Subcutaneous adipose tissue (tissue), 4 donors: ENCODE measurements around the gene GRPEL1. TPM values are rescaled to one million over a fixed set of nuclear protein-coding genes. Genes with fewer than 3 reads are reported as not detected.

Source experiments
- CTCF ChIP-seq: fragments of 450-650 bp; IDR thresholded peaks from one replicate; pipeline ENCODE4 v1.5.1; 2016; ENCODE audit warnings: low read depth, mild to moderate bottlenecking, control low read depth, antibody characterized with exemption, moderate library complexity
- total RNA-seq, 4 donors: library from RNA; depleted of rRNA; stranded (reverse); fragments of >200 nt; gene quantifications; one replicate each; pipeline ENCODE4 v1.1.0, GENCODE V29; 2016

Gene GRPEL1
- total RNA-seq, 4 donors from 2014 or later, result 15.0 to 21.4 (median 19.5) TPM

GRCh38 chr4:7087036-7087435 lies 19.2 kb upstream of the GRPEL1 start:
- TF ChIP-seq CTCF, result no peak

GRCh38 chr4:7086384-7086783 lies 18.5 kb upstream of the GRPEL1 start:
- TF ChIP-seq CTCF, result no peak

DNA sequence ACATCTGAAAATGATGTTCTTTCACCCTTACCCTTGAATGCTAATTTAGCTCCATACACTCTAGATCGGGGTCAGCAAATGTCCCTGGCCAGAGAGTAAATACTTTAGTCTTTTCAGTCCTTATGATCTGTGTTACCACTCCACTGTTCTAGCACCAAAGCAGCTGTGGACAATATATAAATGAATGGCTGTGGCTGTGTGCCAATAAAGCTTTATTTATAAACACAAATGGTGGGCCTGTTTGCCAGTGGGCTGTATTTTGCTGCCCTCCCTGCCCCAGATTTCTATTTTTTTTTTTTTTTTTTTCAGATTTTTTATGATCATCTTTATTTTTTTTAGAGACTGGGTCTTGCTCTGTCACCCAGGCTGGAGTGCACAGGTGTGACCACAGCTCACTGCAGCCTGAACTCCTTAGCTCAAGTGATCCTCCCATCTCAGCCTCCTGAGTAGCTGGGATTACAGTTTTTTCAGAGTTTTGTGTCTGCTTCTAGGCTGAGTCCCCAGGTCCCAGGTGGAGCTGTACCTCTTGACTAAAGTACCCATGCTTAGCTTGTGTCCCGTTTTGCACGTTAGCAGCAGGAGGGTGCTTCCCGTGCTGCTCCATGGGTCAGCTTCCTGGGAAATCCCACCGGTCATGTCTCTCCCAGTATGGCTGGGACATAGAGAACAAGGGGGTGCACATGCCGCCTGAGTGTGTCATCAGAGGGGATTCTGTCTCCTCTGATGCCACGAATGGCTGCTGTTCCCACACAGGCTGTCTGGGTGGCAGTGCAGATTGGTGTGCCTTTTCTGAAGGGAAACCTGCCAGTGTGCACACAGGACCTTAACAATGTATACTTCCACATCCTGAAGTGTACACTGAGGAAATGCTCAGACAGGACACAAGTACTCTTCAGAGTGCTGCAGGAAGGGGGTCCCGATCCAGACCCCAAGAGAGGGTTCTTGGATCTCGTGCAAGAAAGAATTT lies 16.0 kb upstream of the GRPEL1 start:
- no peak for TF ChIP-seq CTCF

DNA sequence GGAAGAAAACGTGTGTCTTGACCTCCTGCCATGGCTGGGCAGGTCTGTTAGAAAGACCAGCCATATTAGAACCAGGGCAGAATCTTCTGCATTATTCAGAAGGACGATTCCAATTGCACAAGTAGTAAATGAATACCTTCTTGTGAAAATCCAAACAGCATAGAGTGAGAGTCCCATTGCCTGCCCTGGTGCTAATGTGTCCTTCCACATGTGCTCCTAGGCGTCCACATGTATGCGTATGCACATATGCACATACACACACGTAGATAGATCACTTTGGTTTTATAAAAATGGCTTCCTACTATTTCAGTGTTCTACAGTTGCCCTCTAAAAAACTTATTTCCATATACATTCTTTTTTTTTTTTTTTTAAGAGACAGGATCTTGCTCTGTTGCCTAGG lies 10.2 kb upstream of the GRPEL1 start:
- no peak for TF ChIP-seq CTCF

DNA sequence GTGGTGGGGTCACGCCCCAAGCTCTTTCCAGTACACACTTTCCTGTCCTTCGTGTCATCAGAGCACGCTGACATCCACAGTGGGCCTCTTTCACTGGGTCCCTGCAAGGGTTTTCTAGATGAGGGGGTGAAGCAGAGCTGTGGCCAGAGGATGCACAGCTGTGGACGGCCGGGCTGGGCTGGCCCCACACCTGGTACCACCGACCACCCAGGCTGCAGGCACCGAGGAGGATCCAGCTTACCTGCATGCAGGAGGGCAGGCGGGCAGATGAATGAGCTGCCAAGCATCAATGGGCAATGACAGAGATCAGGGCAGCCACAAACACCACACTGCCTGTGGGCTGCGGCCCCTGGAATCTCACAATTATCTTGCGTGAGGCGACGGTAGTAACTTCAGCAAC lies 9.5 kb upstream of the GRPEL1 start:
- TF ChIP-seq CTCF, result no peak

GRCh38 chr4:7076696-7077082 lies 8.8 kb upstream of the GRPEL1 start:
- no peak for TF ChIP-seq CTCF

DNA sequence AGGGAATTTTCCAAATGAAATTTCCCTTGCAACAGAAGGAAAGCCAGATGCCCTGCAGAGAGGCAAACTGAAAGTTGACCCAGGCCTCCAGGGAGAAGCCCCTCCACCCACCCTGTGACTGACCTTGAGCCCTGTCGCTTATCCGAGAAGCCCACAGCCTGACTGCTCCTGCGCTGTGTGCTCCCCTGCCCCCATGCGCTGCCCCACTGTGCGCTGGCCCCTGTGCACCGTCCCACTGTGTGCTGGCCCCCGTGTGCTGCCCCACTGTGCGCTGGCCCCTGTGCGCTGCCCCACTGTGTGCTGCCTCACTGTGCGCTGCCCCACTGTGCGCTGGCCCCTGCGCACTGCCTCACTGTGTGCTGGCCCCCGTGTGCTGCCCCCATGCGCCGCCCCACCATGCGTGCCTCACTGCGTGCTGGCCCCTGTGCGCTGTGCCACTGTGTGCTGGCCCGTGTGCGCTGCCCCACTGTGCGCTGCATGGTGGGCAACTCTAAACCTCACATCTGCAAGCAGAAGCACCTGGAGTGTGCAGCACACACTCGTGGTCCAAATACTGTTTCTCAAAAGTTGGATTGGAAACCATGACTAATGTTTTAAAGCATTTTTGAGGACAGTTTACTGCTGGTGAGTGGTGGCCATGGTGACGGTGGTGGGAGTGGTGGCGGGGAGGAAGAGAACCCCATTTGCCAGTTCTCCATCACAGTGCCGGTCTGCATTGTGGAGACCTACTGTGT lies 8.3 kb upstream of the GRPEL1 start:
- no peak for TF ChIP-seq CTCF
